IPS-15b (cell line): ENCODE data around the gene INVS.

ENCODE experiments used
- H3K27me3 ChIP-seq: one replicate; pipeline ENCODE4 v1.6.1; 2013; ENCODE audit warnings: low read length; ENCODE audit not compliant: control insufficient read depth, insufficient read depth
- H3K36me3 ChIP-seq: one replicate; pipeline ENCODE4 v1.6.1; 2013; ENCODE audit warnings: low read length; ENCODE audit not compliant: control insufficient read depth, insufficient read depth
- H3K4me1 ChIP-seq: one replicate; pipeline ENCODE4 v1.6.1; 2013; ENCODE audit warnings: mild to moderate bottlenecking, low read length; ENCODE audit not compliant: control insufficient read depth, insufficient read depth
- H3K4me3 ChIP-seq: one replicate; pipeline ENCODE4 v1.5.1; 2013; ENCODE audit warnings: low read depth, low read length
- H3K9ac ChIP-seq: one replicate; pipeline ENCODE4 v1.6.1; 2013; ENCODE audit warnings: low read depth, mild to moderate bottlenecking, low read length
- H3K9me3 ChIP-seq: one replicate; pipeline ENCODE4 v1.6.1; 2013; ENCODE audit warnings: mild to moderate bottlenecking, low read length; ENCODE audit not compliant: control insufficient read depth, insufficient read depth

INVS gene

DNA sequence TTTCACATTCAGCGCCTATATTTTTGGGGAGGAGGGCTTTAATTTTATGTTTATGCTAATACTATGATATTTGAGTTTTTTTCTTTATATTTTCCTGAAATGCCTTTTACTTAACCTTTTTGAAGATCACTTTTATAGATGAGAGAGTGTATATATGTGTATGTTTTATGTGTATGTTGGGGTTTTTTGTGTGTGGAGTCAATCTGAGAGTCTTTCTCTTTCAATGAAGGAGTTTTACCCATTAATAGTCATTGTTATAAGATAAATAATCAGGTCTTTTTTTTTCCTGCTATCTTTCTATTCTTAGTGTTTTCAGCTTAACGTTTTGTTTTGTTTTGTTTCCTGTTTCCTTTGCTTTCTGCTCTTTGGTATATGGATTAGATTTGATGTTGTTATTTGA is 141.5 kb downstream of the INVS start:
- no peaks in the 10 kb centered on the region for H3K9me3 ChIP-seq
- no peaks in the 10 kb centered on the region for H3K27me3 ChIP-seq
- H3K4me1 ChIP-seq, result peaks cover 2% of the 10 kb centered on the region
- H3K9ac ChIP-seq, result no peak overlapping the region
- no peaks in the 10 kb centered on the region for H3K36me3 ChIP-seq
- no peak overlapping the region for H3K4me3 ChIP-seq

DNA sequence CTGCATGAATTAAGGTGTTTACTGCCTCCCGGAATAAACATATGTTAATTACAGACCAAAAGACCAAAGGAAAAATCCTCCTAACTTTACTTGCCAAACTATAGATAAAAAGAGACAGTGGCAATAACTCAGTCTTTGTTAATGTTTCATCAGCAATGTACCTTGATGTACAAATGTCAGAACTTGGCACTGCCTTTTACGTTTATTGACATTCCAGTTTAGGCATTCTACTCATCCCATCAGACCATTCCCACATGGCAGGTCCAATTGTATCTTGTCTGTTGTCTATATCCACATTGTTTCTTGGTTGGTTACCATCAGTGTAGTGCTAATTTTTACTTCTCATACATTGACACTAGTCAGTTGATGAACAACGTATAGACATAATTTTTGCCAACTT is 168.2 kb downstream of the INVS start:
- H3K4me1 ChIP-seq, result peaks cover 4% of the 10 kb centered on the region
- no peaks in the 10 kb centered on the region for H3K9me3 ChIP-seq
- no peaks in the 10 kb centered on the region for H3K27me3 ChIP-seq
- no peak overlapping the region for H3K4me3 ChIP-seq
- H3K9ac ChIP-seq, result no peak overlapping the region
- no peaks in the 10 kb centered on the region for H3K36me3 ChIP-seq

DNA sequence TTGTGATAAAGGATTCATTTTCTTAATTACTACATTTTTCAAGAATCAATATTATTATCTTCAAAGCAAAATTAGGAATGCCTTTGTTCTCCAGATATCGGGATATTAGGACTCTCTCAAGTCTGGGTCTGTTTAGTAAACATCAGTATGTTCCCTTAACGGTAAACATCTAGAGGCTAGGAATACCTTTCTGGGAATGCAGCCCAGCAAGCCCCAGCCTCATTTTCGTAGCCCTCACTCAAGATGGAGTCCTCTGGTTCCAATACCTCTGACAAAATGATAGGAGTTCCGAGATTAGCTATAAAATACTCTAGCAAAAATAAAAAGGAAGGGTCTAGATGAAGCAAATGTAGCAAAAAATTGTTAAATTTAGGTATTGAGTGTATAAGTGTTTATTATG is 169.2 kb downstream of the INVS start:
- Histone ChIP-seq H3K9ac (no peak overlapping the region), H3K9me3 (no peaks in the 10 kb centered on the region), H3K27me3 (no peaks in the 10 kb centered on the region), H3K4me1 (peaks cover 4% of the 10 kb centered on the region), H3K36me3 (no peaks in the 10 kb centered on the region), H3K4me3 (no peak overlapping the region)

DNA sequence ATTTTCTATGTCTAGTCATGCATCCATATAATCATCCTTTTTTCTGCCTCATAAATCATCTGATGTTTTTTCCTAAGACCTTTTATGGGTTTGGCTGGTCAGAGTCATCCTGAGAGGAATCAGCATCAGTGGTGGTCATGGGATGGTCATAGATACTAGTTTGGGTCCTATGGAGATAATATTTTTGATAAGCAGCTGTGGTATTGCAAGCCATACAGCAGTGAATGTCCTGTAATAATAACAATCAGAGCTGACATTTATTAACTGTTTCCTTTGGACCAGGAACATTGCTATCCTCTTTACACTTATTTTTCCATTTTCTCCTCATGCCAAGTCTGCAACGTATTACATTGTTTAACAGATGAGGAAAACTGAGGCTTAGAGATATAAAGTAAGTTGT is 170.6 kb downstream of the INVS start:
- H3K4me3 ChIP-seq, result no peak overlapping the region
- H3K9me3 ChIP-seq, result no peaks in the 10 kb centered on the region
- H3K4me1 ChIP-seq, result peaks cover 4% of the 10 kb centered on the region
- no peak overlapping the region for H3K9ac ChIP-seq
- H3K36me3 ChIP-seq, result no peaks in the 10 kb centered on the region
- H3K27me3 ChIP-seq, result no peaks in the 10 kb centered on the region

DNA sequence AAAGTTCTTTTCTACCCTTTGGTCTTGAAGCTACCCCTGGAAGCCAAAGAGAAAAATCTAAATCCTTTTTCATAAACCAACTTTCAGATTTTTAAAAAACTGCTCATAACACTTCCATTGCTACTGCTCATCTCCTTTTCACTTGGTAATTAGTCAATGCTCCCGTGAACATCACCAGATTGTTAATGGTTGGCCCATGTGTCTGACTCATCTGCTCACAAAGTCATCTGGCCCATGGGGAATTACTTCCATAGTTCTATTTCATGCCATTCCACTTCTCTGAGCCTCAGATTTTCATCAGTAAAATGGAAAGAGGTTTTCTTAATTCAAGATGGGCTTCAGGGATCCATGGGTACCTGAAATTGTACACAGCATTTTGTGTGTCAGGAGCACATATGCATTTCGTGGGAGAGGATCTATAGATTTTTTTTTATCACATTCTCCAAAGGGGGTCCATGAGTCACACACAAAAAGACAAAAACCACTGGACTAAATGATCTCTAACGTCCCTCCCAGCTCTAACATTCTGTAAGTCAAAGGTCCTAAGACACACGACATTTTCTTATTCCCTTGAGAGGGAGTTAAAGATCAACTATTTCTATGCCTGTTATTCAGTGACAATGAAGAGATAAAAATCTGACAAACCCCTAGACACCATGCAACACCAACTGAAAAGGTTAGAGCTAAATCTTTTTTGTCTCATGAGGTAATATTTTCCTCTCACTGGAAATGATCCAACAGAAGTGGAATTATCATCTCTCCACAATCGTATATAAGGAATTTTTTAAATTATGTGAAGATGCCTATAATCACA is 178.3 kb downstream of the INVS start:
- no peaks in the 10 kb centered on the region for H3K4me1 ChIP-seq

DNA sequence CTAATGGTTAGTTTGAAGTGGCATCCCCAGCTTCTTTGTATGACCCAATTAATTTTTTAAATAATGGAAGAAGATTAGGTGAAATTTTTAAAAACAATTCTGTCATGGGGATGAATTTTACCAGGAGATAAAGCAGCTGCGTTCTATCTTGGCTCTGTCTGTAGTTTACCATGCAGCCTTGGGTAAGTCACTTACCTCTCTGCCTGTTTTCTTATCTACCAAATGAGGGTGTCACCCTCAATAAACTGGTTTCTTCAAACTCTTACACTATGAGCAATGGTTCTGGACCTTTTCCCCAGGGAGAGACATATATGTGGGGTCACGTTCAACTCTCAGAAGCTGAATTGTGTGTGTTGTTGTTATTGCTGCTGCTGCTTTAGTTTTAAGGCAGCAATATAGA is 182.0 kb downstream of the INVS start:
- Histone ChIP-seq H3K4me3 (no peak overlapping the region), H3K27me3 (no peaks in the 10 kb centered on the region), H3K36me3 (no peaks in the 10 kb centered on the region), H3K9me3 (no peaks in the 10 kb centered on the region), H3K4me1 (no peaks in the 10 kb centered on the region), H3K9ac (no peak overlapping the region)

More for the DNA sequence above, 178.3 kb downstream of the INVS start:
- H3K9me3 ChIP-seq, result no peaks in the 10 kb centered on the region
- no peaks in the 10 kb centered on the region for H3K36me3 ChIP-seq
- H3K27me3 ChIP-seq, result no peaks in the 10 kb centered on the region
- no peak overlapping the region for H3K9ac ChIP-seq
- no peak overlapping the region for H3K4me3 ChIP-seq

DNA sequence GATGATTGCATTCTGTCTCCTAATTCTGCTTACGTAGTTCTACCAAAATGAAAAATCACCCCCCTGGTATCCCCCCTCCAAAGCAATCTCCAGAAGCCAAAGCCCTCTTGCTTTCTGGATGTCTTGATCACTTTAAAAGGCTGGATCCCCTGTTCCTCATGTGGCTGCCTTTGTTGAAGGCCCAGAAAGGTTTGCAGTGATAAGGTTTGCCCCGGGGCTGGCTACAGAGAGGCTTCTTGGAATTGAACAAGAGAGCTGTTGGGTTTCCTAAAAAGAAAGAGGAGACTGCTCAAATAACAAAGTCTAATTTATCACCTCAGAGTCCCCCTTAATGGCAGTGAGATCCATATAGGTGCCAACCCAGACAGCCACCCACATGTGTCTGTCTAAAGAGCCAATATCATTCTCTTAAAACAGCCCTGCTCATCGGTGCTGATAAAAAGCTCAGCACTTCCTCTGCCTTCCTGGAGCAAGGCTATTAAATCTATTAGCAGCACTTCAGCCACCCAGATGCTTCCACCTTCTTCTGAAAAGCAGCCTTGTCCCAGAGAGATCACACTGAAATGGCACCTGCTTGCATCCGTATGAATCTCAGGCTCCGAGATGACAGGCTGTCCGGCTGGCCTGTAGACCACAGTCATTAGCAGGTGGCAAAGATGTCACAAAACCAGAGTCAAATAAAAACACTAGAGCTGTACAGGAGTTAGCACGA is 182.8 kb downstream of the INVS start:
- H3K4me1 ChIP-seq, result no peaks in the 10 kb centered on the region
- H3K9me3 ChIP-seq, result no peaks in the 10 kb centered on the region
- H3K4me3 ChIP-seq, result no peak overlapping the region
- no peaks in the 10 kb centered on the region for H3K27me3 ChIP-seq
- H3K36me3 ChIP-seq, result no peaks in the 10 kb centered on the region
- no peak overlapping the region for H3K9ac ChIP-seq

DNA sequence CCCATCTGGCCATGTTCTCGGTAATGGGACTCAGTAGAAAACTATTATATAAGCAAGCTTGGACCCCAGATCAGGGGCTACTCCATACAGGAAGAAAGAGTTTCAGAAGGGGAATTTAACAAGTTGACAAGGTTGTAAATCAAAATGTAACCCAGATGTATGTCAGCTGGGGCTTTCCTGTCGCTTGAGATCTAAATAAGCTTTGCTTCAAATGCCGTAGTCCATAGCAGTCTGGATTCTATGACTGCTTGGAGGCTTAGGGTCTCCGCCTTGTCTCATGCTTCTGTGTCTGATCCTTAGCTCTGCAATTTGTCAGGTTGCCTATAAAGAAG is 183.3 kb downstream of the INVS start:
- Histone ChIP-seq H3K9me3 (no peaks in the 10 kb centered on the region), H3K27me3 (no peaks in the 10 kb centered on the region), H3K4me3 (no peak overlapping the region), H3K4me1 (no peaks in the 10 kb centered on the region), H3K9ac (no peak overlapping the region), H3K36me3 (no peaks in the 10 kb centered on the region)

DNA sequence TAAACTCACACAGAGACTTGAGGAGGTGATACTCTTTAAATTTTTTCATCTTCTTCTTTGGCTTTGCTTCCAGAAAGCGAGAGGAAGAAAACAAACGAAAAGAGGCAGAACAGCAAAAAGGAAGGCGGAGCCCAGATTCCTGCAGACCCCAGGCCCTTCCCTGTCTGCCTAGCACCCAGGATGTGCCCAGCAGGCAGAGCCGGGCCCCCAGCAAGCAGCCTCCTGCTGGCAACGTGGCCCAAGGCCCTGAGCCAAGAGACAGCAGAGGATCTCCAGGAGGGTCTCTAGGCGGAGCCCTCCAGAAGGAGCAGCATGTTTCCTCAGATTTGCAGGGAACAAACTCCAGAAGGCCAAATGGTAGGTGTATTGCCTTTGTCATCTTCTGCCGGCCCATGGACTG is 185.2 kb downstream of the INVS start:
- Histone ChIP-seq H3K4me1 (no peaks in the 10 kb centered on the region), H3K4me3 (no peak overlapping the region), H3K9ac (no peak overlapping the region), H3K27me3 (no peaks in the 10 kb centered on the region), H3K9me3 (no peaks in the 10 kb centered on the region), H3K36me3 (no peaks in the 10 kb centered on the region)

DNA sequence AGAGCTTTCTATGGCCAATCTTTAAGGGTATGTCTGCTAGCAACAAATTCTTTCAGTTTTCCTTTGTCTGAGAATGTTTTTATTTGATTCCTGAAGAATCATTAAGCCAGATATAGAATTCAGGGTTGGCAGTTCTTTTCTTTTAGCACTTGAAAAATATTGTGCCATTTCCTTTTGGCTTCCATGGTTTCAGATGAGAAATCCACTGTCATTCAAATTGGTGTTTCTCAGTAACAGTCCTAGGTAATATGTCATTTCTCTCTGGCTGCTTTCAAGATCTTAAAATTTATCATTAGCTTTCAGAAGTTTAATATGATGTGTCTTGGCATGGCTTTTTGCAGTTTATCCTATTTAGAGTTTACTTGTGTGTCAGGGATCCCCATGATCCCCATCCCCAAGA is 186.0 kb downstream of the INVS start:
- Histone ChIP-seq H3K36me3 (no peaks in the 10 kb centered on the region), H3K4me1 (no peaks in the 10 kb centered on the region), H3K4me3 (no peak overlapping the region), H3K27me3 (no peaks in the 10 kb centered on the region), H3K9me3 (no peaks in the 10 kb centered on the region), H3K9ac (no peak overlapping the region)

DNA sequence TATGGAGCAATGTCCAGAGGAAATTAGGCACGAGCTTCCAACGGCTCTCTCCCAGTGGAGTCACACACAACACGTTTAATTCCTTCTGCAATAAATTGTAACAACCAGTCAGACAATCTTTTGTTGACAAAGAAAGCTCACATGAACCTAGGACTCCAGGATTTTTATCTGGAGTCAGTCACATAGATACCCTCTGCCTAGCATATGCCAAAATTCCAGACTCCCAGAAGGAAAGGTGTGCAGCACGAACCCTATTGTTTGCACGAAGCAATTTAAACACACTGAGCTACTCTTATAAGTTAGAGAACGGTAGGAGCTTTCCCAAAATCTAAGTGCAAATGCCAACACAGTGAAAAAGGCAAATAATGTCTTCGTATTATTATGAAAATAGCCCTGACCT is 186.6 kb downstream of the INVS start:
- Histone ChIP-seq H3K9ac (no peak overlapping the region), H3K4me1 (no peaks in the 10 kb centered on the region), H3K27me3 (no peaks in the 10 kb centered on the region), H3K4me3 (no peak overlapping the region), H3K36me3 (no peaks in the 10 kb centered on the region), H3K9me3 (no peaks in the 10 kb centered on the region)

DNA sequence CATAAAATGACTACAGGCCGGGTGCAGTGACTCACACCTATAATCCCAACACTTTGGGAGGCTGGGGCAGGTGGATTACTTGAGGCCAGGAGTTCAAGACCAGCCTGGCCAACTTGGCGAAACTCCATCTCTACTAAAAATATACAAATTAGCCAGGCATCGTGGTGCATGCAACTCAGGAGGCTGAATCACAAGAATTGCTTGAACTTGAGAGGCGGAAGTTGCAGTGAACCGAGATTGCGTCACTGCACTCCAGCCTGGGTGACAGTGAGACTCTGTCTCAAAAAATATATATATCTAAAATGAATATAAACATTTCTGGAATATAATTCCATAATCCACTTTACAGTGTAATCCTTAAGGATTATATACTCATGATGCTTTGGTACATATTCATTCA is 187.2 kb downstream of the INVS start:
- Histone ChIP-seq H3K27me3 (no peaks in the 10 kb centered on the region), H3K36me3 (no peaks in the 10 kb centered on the region), H3K9ac (no peak overlapping the region), H3K4me3 (no peak overlapping the region), H3K4me1 (no peaks in the 10 kb centered on the region), H3K9me3 (no peaks in the 10 kb centered on the region)
